Endothelial cell of umbilical vein (primary cell): ENCODE results near the gene SLC12A4.

Experiments
- EZH2 ChIP-seq: IDR thresholded peaks from 2 replicates; pipeline ENCODE4 v1.6.1; 2012; ENCODE audit warnings: borderline replicate concordance, low read depth, mild to moderate bottlenecking, moderate library complexity, low read length, inconsistent platforms; ENCODE audit not compliant: severe bottlenecking
- FOS ChIP-seq: IDR thresholded peaks from 2 replicates; pipeline ENCODE4 v1.6.1; 2011; ENCODE audit warnings: mild to moderate bottlenecking, low read length, moderate library complexity, borderline replicate concordance; ENCODE audit not compliant: insufficient read depth
- JUN ChIP-seq: IDR thresholded peaks from 2 replicates; pipeline ENCODE4 v1.6.1; 2011; ENCODE audit warnings: borderline replicate concordance, low read depth; ENCODE audit not compliant: insufficient read length, insufficient read depth
- MYC ChIP-seq: IDR thresholded peaks from one replicate; pipeline ENCODE4 v1.6.1; 2011; ENCODE audit warnings: mild to moderate bottlenecking, low read depth, low read length
- POLR2A ChIP-seq: IDR thresholded peaks from 2 replicates; pipeline ENCODE4 v1.6.1; 2012; ENCODE audit warnings: low read depth, mild to moderate bottlenecking, control low read depth, low read length
- POLR2AphosphoS5 ChIP-seq: IDR thresholded peaks from 2 replicates; pipeline ENCODE4 v1.6.1; 2012; ENCODE audit warnings: low read depth, mild to moderate bottlenecking, control low read depth, low read length, moderate library complexity; ENCODE audit not compliant: insufficient read depth
- TF ChIP-seq, protein P1 (sequence below), 2 donors: IDR thresholded peaks; 1 replicate in 1 of 2; 2 replicates in 1 of 2; pipeline ENCODE4 v1.5.1; 2011; ENCODE audit warnings: low read length in 2 of 2, mild to moderate bottlenecking in 2 of 2, moderate library complexity in 2 of 2, control low read depth in 1 of 2, inconsistent platforms in 1 of 2, low read depth in 1 of 2; ENCODE audit not compliant: insufficient read depth in 1 of 2; ENCODE audit errors: extremely low read depth in 1 of 2
- TF ChIP-seq, protein P2 (sequence below): IDR thresholded peaks from 2 replicates; pipeline ENCODE4 v1.6.1; 2011; ENCODE audit not compliant: insufficient read depth, insufficient read length

DNA sequence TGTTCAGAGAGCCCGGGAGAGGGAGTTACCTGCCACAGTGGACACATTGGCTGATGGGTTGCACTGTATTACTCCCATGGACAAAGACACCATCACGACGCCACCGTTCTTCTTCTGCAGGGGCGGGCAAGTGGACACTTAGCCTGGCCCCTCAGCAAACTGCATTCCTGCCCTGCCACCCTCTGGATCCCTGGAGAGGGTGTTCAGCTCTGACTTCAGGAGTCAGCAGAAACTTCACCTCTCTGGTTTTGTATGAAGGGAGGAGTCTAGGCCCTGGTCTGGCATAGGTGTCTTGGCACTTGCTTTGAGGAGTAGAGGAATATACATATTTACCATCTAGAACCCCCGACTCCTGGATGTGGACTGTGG, 21.6 kb upstream of the SLC12A4 start:
- TF ChIP-seq, protein P1, sequence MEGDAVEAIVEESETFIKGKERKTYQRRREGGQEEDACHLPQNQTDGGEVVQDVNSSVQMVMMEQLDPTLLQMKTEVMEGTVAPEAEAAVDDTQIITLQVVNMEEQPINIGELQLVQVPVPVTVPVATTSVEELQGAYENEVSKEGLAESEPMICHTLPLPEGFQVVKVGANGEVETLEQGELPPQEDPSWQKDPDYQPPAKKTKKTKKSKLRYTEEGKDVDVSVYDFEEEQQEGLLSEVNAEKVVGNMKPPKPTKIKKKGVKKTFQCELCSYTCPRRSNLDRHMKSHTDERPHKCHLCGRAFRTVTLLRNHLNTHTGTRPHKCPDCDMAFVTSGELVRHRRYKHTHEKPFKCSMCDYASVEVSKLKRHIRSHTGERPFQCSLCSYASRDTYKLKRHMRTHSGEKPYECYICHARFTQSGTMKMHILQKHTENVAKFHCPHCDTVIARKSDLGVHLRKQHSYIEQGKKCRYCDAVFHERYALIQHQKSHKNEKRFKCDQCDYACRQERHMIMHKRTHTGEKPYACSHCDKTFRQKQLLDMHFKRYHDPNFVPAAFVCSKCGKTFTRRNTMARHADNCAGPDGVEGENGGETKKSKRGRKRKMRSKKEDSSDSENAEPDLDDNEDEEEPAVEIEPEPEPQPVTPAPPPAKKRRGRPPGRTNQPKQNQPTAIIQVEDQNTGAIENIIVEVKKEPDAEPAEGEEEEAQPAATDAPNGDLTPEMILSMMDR (IDR thresholded peaks at IDR 0.05; ENCODE audit: extremely low read depth in 1 of 2, insufficient read depth in 1 of 2, low read depth in 1 of 2, low read length in 2 of 2), result no peak
- TF ChIP-seq, protein P2, sequence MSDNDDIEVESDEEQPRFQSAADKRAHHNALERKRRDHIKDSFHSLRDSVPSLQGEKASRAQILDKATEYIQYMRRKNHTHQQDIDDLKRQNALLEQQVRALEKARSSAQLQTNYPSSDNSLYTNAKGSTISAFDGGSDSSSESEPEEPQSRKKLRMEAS, result no peak
- no peak for TF ChIP-seq POLR2A
- TF ChIP-seq MYC, result no peak
- TF ChIP-seq EZH2, result no peak
- no peak for TF ChIP-seq FOS
- TF ChIP-seq POLR2AphosphoS5, result no peak
- no peak for TF ChIP-seq JUN
